Measurements from ENCODE around the gene RPL13A. TPM values are rescaled to one million over a fixed set of nuclear protein-coding genes. Genes with fewer than 3 reads are reported as not detected.
A peak's percentile ranks its signal among the peaks of the same experiment; 100 is the strongest.

RPL13A gene
- total RNA-seq, 1 donor from 2014 or later = 2,400 TPM

DNA sequence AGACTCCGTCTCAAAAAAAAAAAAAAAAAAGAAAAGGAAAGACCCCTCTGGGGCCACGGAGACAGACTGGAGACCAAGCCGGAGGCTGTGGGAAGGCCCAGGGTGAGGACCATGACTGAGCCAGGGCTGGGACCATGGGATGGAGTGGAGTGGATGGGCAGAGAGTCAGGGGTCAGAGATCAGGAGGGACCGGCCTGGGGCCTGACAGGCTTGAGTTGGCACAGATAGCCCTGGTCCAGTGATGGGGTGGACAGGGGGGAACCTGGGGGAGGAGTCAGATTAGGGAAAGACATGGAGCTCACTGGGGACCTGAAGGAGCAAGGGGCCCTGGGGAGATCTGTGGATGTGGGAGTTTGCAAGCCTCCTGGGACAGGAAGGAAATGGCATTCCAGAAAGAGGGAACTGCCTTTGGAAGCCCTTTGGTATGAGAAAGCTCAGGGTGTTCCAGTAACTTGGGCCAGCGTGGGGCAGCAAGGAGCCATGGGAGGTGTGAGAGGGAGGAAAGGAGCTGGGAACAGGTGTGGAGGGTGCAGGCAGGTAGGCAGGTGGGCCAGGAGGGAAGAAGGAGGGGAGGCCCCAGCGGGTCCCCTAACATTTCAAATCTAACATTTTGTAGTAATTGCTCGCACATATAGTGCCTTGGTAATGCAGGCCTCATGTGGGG, 6.3 kb upstream of the RPL13A start:
- no peak for DNase-seq (ENCODE audit: low spot score)

DNA sequence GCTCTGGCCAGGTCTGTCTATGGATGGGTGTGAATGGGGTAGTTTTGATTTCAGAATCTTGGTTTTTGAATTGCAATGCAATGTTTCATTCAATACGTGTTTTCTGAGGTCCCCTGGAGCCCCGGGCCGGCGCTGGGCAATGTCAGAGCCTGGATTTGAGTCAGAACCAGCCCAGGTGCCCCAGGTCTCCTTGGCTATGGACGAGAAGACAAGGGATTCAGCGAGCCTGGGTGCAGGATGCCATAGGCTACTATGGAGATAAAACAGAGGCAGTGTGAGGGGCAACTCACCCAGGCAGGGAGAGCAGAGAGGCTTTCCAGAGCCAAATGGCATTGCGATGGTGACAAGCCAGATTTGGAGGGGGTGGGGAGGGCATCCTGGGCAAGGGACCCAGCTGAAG, 1.2 kb upstream of the RPL13A start:
- DNase-seq (ENCODE audit: low spot score) = no peak

DNA sequence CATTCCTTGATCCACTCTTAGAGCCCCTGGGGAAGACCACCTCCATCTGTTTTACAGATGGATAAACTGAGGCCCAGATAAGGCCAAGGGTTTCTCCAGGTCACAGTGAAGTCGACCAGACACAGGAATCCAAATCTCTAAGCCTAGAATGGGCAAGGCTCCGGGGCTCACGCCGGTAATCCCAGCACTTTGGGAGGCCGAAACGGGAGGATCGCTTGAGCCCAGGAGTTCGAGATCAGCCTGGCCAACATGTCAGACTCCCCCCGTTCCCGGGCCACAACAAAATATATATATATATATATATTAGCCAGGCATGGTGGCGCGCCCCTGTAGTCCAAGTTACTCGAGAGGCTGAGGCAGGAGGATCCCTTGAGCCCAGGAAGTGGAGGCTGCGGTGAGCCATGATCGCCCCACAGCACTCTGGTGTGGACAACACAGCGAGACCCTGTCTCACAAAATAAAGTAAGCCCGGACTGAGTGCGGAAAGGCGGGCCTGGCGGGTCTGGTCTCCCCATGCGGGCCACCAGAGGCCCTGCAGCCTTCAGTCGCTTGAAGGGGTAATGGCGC, 615 bp upstream of the RPL13A start:
- no peak for DNase-seq (ENCODE audit: low spot score)

DNA sequence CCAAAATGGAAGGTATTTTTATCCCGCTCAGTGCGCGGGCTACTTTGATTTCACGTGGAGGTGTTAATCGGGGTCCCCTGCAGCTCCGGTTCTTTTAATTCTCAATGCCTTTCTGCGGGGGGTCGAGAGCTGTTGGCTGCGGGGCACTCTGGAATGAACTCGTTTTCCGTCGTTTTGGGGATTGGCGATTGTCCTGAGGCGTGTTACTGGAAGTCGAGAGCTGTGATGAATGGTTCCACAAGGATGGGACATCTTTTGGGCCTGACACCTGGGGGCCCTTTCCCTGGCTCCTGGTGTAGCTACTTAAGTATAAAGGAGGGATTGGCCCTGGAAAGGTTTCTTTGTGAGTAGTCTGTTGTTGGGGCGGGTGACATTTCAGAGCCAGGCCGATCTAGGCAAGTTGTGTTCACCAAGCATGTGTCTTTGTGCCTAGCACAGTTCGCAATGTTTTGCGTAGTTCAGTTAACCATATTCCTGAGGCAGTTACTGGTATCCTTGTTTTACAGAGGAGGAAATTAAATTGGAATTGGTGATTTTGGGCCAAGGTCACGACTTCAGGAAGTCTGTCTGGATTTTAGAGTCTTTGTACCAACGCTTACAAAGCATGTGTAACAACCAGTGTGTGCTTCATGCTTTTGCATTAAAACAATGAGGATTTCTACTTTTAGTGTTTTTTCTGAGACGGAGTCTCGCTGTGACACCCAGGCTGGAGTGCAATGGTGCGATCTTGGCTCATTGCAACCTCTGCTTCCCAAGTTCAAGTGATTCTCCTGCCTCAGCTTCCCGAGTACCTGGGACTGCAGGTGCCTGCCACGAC, 846 bp downstream of the RPL13A start:
- no peak for DNase-seq (ENCODE audit: low spot score)

DNA sequence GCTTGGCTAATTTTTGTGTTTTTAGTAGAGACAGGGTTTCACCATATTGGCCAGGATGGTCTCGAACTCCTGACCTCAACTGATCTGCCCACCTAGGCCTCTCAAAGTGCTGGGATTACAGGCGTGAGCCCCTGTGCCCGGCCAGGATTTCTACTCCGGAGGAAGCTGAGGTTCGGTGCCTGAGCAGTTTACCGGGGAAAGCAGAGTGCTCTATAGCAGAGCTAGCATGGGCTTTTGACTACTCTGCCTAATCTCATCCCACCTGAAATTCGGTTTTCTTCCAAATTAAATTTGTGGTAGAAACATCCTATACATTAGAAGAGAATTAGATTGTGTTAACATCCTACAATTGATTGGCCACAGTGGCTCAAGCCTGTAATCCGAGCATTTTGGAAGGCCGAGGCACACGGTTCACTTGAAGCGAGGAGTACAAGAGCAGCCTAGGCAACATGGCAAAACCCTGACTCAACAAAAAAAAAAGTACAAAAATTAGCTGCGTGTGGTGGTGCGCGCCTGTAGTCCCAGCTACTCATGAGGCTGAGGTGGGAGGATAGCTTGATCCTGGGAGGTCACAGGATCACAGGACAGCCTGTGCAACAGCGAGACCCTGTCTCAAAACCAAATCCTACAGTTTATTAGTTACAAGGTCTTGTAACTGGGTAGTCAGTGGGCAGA, 1.6 kb downstream of the RPL13A start:
- no peak for DNase-seq (ENCODE audit: low spot score)

DNA sequence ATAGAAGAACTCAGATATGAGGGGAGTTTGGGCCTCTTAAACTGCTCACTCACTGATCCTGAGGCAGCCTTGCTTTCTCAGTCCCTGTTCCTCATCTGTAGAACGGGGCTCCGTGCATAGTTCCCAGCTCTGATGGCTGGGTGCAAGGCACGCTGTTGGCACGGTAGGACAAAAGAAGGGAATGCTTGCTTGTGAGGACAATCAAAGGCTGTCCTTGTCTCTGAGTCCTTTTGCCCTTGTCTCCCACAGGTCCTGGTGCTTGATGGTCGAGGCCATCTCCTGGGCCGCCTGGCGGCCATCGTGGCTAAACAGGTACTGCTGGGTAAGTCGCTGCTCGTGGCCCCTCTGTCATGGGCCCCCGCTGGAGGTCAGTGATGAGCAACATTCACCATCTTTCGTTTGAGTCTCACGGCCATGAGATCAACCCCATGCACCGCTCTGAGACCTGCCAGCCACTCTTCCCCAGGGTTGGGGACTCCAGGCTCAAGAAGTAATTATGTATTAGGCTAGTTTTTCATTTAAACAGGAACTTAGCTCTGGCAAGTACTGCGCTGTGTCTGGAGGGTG, 2.3 kb downstream of the RPL13A start:
- DNase-seq (ENCODE audit: low spot score) = no peak

DNA sequence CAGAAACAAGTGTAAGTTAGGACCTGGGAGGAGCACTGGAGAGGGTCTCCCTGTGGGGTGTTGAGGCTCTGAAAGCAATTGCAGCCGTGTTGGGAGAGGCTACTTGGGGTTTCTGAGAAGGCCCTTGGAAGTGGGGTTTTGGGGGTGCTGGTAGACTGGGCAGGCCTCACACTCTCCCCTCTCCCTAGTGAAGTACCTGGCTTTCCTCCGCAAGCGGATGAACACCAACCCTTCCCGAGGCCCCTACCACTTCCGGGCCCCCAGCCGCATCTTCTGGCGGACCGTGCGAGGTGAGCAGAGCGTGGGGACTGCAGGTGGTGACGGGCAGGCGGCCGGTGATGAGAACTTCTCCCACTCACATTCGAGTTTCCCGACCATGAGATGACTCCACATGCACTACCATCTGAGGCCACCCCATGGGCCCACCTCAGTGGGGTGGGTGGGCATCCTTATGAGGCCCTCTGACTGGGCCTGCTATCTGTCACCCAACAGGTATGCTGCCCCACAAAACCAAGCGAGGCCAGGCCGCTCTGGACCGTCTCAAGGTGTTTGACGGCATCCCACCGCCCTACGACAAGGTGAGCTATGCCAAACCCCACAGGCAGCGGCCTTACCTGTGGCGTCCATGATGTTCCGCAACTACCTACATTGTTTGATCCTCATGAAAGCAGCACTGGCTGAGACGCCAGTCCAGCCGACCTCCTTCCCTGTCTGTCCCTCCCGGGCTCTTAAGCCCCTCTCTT, 3.0 kb downstream of the RPL13A start:
- DNase-seq (ENCODE audit: low spot score) = no peak

DNA sequence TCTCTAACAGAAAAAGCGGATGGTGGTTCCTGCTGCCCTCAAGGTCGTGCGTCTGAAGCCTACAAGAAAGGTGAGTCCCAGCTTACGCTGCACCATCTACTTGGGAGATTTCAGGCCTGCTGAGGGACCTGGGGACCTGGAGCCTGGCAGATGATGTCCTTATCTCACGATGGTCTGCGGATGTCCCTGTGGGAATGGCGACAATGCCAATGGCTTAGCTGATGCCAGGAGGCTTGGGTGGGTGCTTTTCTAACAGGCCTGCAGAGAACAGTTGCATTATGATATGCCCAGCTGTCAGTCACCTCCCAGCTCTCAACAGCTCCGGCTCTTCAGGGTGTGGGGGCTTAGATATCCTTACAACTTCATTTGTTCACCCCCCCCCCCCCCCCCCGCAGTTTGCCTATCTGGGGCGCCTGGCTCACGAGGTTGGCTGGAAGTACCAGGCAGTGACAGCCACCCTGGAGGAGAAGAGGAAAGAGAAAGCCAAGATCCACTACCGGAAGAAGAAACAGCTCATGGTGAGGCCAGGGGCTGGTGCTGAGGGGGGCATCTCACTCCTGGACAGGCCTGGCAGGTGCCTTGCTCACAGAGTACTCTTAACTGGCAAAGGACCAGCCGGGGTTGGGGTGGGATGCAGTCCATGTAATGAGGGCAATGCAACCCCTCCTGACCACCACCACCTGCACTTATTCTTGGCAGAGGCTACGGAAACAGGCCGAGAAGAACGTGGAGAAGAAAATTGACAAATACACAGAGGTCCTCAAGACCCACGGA, 3.8 kb downstream of the RPL13A start:
- no peak for DNase-seq (ENCODE audit: low spot score)

DNA sequence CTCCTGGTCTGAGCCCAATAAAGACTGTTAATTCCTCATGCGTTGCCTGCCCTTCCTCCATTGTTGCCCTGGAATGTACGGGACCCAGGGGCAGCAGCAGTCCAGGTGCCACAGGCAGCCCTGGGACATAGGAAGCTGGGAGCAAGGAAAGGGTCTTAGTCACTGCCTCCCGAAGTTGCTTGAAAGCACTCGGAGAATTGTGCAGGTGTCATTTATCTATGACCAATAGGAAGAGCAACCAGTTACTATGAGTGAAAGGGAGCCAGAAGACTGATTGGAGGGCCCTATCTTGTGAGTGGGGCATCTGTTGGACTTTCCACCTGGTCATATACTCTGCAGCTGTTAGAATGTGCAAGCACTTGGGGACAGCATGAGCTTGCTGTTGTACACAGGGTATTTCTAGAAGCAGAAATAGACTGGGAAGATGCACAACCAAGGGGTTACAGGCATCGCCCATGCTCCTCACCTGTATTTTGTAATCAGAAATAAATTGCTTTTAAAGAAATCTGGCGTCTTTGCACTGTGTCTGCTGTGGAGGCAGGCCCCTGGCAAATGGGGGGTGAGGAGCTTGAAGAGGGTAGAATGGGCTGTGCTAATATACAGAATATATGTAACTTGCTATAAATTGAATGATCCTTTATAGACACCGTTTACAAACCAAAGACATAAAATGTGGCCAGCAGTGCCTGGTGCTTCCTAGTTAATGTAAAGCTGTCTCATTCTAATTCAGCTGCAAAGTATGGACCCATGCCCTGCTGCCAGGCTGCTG, 4.6 kb downstream of the RPL13A start:
- DNase-seq (ENCODE audit: low spot score) = no peak

DNA sequence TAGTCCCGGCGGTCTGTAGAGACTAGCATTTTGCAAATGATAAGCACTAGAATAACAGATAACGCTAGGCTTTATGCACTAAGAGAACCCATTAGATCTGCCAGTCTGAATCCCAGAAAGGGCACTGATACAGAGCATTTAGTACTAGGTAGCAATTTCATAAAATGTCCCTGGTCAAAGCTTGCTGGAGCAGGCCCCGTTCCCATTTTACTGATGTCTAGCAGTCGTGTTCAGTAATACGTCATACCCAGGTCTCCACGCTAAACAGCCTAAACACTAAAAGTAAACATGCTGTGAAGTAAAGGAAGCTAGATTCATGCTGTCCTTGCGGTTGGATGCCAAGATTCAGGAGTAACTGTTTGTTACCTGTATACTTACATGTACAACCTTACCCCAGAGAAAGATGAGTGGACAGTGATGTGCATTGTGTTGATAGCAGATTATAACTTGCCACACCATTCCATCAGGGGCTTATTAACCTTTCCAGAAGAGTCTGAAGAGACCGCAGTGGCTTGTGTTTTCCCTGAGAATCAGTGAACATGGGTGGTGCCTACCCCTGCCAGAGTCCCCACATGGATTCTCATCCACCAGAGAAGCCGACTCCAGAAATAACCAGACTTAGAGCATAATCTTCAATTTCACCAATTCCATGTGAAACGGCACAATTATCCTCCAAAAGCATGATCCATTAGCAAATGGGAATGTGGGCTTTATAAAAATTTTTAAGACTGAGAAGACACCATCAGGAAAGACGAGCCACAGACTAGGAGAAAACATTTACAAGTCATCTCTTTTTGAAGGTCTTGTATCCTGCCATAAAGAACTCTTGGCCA, 5.4 kb downstream of the RPL13A start:
- no peak for DNase-seq (ENCODE audit: low spot score)

DNA sequence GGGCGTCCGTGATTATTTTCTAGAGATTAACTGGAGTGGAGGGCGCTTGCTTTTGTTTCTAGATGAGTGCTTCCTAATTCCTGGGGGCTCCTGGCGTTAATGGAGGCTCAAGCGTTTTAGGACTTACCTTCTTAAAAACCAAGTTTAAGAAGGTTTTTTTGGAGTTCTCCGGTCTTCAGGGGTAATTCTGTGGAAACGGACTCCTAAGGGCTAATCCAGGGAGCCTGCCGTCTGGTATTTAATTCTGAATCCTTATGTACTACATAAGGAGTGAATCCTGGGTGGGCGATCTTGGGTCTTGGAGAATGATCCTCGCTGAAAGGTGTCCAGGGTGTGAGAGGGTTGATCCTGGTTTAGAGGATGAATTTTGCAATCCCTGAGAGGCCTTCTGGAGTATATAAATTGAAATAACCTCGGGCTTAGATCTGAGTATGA, 9.2 kb downstream of the RPL13A start:
- DNase-seq (ENCODE audit: low spot score) = no peak

DNA sequence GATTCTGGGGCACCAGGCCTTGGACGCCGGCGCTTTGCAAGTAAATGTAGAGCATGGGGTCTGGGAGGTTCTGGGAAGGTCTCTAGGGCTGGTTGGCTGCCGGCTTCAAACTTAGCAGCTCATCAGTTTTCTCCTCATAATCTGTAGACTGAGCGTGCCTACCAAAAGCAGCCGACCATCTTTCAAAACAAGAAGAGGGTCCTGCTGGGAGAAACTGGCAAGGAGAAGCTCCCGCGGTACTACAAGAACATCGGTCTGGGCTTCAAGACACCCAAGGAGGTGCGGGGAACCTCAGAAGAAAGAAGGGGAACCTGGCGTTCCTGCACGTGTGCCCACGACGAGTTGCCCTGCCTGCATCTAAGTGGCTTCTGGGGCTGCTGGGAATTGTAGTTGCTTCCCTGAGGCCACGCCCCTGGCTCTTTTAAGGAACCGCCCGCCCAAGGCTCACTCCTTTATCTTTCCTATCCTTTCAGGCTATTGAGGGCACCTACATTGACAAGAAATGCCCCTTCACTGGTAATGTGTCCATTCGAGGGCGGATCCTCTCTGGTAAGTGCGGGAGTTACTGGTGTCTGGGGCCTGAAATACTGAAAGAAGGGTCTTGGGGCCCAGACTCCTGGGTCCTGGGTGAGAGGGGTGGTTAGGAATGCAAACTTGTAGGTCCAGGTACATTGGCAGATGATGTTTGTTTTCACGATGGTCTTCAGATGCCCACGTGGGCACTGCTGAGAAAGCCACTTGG, 9.8 kb downstream of the RPL13A start:
- DNase-seq (ENCODE audit: low spot score) = peak; percentile 64

DNA sequence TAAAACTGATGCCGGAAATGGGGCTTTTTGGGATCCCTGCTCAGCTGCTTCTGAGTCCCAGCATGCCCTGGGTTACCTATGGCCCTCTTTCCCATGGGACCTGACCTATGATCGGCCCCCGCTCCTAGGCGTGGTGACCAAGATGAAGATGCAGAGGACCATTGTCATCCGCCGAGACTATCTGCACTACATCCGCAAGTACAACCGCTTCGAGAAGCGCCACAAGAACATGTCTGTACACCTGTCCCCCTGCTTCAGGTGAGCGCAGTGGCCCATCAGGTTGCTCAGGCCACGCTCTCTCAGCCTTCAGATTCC, 10.3 kb downstream of the RPL13A start:
- DNase-seq (ENCODE audit: low spot score) = no peak

DNA sequence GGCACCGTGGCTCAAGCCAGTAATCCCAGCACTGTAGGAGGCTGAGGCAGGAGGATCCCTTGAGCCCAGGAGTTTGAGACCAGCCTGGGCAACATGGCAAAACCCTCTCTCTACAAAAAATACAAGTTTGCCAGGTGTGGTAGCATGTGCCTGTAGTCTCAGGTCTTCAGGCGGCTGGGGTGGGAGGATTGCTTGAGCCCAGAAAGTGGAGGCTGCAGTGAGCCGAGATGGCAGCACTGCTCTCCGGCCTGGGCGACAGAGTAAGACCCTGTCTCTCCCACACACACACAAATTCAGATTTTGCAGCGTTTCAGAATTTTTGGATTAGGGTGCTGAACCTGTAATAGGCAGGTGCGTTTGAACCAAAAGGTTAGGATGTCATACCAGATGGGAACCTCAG, 11.1 kb downstream of the RPL13A start:
- no peak for DNase-seq (ENCODE audit: low spot score)

DNA sequence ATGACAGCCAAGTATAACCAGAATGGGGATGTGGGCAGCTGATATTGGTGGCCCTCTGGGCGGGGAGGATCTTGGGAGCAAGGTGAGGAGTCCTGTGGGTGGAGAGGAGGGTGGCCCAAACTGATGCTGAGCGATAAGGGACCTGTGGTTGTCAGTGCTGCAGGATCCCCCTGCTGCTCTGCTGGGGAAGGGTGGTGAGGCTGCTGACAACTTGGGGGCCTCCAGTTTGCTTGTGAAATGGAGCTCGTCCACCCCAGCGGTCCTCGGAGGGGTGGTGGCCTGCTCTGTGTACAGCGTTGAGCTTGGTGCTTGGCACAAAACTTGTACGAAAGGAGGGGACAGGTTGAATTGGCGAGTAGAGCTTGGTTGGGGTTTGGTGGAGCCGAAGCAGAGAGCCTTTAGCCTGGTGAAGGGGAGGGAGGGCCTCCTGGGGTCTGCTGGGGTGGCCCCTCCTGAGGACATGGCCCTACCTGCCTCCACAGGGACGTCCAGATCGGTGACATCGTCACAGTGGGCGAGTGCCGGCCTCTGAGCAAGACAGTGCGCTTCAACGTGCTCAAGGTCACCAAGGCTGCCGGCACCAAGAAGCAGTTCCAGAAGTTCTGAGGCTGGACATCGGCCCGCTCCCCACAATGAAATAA, 11.7 kb downstream of the RPL13A start:
- no peak for DNase-seq (ENCODE audit: low spot score)

DNA sequence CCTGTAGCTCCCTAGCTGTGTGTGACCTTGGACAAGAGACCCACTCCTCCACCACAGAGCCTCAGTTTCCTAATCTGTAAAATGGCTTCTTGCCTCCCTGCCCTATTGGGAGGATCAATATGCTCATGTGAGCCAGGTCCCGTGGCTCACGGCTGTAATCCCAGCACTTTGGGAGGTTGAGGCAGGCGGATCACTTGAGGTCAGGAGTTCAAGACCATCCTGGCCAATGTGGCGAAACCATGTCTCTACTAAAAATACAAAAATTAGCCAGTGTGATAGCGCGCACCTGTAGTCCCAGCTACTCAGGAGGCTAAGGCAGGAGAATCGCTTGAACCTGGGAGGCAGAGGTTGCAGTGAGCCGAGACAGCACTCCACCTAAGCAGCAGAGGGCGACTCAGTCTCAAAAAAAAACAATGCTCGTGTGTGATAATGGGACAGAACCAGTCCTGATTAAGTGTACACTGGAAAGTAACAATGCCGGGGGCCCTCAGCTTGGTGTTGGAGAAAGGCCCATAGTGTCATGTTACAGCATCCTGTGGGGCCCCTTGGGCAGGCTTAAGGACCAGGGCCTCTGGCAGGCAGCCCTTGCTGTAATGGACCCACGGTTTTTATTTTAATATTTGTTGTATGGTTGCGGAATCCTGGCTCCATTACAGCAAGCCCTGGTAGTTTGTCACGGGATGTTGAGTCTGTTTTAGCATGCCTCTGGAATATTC, 15.6 kb downstream of the RPL13A start:
- no peak for DNase-seq (ENCODE audit: low spot score)

DNA sequence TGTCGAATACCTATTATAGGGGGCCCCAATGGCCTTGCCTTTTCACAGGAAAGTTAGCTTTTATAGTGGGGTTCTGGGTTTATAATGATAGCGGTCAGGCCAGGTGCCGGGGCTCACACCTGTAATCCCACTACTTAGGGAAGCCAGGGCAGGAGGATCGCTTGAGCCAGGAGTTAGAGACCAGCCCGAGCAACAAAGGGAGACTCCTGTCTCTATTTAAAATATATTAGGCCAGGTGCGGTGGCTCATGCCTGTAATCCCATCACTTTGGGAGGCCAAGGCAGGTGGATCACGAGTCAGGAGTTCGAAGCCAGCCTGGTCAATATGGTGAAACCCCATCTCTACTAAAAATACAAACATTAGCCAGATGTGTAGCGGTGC, 16.2 kb downstream of the RPL13A start:
- DNase-seq (ENCODE audit: low spot score) = no peak

Measured in mucosa of gallbladder (tissue), 1 donor.